Myocyte (in vitro differentiated cells): ENCODE measurements around the gene RFFL. TPM values are rescaled to one million over a fixed set of nuclear protein-coding genes. Genes with fewer than 3 reads are reported as not detected.
A peak's percentile ranks its signal among the peaks of the same experiment; 100 is the strongest.
"Not testable (repeated sequence)": the region's sequence is repeated elsewhere in the genome, so short reads cannot be mapped to it uniquely, and the experiment has no call there.

Experiments
- DNase-seq: peaks from one replicate; pipeline ENCODE4 v3.0.0-alpha.2; 2012; ENCODE audit warnings: low read depth
- polyA plus RNA-seq: library from polyadenylated mRNA; unstranded; fragments of >200 nt; gene quantifications from one replicate; pipeline ENCODE4 v1.2.1, GENCODE V29; 2012; ENCODE audit warnings: missing spikeins
- total RNA-seq: library from RNA; depleted of rRNA; stranded (reverse); fragments of >200 nt; gene quantifications from 2 replicates; pipeline ENCODE4 v1.2.3, GENCODE V29; 2014

The RFFL gene, protein sequence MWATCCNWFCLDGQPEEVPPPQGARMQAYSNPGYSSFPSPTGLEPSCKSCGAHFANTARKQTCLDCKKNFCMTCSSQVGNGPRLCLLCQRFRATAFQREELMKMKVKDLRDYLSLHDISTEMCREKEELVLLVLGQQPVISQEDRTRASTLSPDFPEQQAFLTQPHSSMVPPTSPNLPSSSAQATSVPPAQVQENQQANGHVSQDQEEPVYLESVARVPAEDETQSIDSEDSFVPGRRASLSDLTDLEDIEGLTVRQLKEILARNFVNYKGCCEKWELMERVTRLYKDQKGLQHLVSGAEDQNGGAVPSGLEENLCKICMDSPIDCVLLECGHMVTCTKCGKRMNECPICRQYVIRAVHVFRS
- total RNA-seq = 9.9 and 12.9 TPM in 2 replicates
- polyA plus RNA-seq = 8.2 TPM

DNA sequence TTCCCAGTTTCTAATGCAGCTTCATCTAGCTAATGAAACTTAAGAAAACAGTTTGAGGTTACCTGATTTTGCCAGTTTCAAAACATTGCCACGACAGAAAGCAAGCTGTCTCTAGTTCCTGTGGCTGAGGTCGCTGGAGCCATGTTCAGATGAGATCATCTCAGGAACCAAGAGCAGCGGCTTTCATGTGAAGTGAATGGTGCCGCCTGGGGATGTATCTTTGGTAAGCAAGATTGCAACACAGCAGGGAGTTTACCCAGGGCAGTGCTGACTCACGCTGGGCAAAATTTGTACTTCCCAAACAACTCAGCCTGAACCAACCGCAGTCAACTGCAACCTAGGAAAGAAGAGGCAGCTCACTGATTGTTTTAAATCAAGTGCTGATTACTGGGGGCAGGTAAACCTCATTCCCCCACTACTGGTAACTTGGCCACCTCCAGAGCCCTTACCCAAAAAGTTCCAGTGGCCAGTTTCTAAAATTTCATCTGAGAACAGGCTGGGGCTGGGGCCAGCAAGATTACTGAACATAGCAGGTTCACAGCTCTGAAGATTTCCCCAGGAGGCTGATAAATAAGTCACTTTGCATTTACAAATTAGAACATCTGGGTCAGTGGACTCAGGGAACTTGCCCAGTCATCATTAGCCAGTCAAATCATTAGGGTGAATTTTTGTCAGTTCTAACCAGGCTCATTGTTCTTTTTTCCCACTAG is at the start of gene RFFL:
Gene RFFL, minus strand, starts transcription at position 194 of the 710 bp plus-strand sequence. CDS start 37,154 bp downstream, outside the sequence.
- peak; percentile 97 for DNase-seq

DNA sequence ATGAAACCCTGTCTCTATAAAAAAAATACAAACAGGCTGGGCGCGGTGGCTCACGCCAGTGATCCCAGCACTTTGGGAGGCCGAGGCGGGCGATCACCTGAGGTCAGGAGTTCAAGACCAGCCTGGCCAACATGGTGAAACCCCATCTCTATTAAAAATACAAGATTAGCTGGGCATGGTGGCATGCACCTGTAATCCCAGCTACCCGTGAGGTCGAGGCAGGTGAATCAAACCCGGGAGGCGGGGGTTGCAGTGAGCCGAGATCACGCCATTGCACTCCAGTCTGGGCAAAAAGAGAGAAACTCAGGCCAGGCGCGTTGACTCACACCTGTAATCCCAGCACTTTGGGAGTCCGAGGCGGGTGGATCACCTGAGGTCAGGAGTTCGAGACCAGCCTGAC is 47.3 kb upstream of the RFFL start:
- DNase-seq = not testable (repeated sequence)

DNA sequence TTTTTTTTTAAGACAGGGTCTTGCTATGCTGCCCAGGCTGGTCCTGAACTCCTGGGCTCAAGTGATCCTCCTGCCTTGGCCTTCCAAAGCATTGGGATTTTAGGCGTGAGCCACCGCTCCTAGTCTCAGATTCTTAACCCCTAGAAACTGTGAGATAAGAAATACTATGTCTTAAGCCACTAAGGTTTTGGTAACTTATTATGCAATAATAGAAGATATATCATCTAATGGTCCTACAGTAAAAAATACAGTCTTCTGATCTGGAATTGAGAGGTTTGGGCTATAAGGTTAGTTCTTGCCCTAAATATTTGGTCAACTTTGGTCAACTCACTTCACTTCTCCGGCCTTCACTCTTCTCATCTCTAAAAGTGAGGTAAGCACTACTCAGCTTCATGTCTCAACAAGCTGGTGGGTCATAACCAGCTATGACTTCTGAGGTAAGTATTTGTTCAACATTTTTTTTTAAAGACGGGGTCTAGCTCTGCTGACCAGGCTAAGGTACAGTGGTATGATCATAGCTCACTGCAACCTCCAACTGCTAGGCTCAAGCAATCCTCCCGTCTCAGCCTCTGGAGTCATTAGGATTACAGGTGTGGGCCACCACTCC is 41.4 kb upstream of the RFFL start:
- no peak for DNase-seq

DNA sequence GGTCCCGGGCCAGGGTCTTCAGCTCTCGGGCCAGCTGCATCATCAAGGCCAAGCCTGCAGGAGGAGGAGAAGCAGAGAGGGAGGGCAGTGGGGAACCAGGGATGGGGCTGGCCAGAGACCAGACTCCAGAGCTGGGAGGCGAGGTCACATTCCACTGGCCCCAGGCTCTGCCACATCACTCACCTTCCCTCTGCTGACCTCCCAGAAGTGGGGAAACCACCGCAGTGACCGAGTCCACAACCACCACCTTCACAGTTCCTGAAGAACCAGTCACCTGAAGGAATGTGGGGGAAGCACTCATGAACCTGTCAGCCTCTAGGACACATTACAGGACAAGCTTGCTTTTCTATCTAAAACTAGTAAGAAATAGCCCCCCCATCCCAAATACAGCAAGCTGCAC is 39.8 kb upstream of the RFFL start:
- no peak for DNase-seq

DNA sequence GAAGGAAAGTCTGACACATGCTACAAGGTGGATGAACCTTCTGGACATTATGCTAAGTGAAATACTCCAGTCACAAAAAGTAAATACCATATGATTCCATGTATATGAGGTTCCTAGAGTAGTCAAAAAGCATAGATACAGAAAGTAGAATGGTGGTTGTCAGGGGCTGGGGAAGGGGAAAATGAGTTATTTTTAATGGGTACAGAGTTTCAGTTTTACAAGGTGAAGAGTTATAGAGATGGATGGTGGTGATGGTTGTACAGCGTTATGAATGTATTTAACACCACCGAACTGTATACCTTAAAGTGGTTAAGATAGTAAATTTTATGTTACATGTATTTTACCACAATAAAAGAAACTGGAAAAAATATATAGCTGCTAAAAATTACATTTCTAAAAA is 38.2 kb upstream of the RFFL start:
- no peak for DNase-seq

DNA sequence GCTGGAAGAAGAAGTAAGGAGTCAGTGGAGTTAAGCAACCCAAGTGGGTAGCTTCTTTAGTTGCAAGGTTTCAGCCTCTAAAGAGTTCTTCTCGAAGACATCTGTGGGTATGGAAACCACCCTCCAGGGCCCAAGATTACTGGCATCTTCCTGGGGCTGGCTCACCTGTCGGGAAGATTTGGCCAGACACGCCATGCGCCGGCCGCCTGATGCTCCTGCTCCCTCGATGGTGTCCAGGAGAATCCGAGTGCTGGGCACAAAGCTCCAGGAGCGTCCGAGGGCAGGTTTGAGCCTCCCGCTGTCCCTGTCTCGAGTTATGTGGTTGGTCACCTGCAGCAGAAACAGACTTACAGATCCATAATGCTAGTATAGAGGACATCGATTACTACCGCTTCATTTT is 37.5 kb upstream of the RFFL start:
- DNase-seq = no peak

DNA sequence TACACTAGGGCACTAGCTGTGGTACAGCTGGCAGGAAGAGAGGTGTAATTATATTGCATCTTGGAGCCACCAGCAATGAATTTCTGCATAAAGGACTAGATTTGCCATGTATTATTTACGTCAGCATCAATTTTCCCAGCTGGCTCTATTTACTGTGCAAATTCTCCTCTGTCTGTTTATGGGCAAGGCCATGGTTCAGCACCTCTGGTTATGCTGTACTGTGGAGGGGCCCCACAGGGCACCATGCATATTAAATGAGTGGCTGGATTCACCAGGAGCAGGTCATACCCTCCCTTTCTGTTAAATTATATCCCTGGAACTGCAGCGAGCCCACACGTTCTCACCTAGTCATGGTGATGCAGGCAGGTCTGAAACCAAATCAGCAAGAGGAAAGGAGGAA is 36.4 kb upstream of the RFFL start:
- no peak for DNase-seq

DNA sequence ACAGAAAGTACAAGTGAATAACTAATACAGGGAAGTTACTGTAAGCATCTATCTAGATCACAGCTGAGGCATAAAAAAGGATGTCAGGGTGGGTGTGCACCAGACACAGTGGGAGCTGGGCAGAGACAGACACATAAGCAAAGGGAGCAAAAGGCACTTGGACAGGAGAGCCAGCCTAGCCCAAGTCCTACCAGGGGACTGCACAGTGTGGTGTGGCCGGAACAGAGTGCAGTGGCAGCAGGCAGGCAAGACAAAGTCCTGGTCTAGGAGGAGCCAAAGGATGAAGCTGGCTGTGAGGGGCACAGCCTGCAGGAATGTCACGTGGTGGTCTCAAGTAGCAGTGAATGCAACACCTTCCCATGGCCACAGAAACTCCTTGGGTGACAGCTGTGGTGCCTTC is 34.3 kb upstream of the RFFL start:
- DNase-seq = peak; percentile 35

DNA sequence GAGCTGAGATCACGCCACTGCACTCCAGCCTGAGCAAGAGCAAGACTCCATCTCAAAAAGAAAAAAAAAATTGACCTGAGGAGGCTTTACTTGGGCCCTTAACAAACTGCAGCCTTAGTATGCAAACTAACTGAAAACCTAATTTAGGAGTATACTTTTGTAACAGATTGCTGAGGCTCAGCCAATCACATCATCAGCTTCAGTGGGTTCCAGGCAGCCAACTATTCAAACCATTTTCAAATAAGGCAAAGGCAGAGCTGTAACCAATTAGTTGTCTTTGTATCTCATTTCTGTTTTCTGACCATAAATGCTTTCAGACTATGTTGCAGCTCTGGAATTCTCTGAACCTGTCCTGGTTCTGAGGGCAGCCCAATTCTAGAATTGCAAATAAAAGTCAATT is 32.2 kb upstream of the RFFL start:
- no peak for DNase-seq

DNA sequence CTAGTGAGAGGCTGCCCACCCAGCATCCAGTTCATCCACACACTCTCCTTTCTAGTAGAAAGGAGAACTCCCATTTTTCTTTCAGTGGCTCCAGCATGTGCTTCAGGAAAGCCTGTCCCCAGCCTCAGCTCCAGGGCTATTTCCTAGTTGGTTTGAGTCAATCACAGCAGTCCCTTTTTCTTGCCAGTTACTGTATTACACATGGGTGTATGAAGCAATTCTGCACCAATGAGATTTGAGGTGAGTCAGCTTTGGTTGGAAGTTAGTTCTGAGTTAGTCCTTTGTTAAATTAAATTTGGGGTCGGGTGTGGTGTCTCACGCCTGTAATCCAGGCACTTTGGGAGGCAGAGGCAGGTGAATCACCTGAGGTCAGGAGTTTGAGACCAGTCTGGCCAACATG is 31.4 kb upstream of the RFFL start:
- peak; percentile 33 for DNase-seq

DNA sequence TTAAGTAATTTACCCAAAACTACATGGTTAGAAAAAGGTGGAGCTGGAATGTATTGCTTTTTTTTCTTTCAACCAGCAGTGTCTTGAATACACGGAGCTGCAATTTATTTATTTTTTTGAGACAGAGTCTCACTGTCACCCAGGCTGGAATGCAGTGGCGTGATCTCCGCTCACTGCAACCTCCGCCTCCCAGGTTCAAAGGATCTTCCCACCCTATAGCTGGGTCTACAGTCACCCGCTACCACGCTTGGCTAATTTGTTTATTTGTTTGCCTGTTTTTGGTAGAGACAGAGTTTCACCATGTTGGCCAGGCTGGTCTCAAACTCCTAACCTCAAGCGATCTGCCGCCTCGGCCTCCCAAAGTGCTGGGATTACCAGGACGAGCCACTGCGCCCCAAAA is 27.2 kb upstream of the RFFL start:
- not testable (repeated sequence) for DNase-seq

DNA sequence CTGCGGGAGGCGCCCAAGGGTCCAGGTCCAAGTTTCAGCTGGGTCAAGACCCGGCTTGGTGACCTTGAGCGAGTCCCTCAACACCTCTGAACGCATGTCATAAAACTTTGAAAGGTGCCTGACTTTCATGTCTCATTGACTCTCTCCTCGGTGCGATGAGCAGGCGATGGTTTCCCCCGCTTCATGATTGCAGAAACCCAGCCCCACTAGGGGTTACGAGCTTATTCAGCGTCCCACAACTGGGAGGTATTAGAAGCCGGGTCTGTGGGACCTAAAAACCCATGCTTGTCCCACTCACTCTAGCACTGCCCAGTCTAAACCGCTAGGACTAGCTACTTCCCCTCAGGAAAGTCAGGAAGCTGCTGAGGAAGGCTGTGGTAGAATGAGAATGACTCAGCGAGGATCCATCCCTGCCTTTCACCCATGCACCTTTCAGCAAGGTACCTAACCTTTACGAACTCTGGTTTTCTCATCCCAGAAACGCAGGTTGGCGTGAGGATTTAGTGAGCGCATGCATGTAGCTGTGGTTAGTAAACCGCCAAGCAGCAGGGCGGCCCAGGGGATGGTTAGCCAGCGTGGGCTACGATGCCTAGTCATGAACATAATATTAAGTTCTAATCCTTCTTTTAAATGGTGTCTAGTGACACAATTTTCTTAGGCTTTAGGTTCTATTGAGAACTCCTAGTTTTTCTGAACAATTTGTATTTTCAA is 26.2 kb upstream of the RFFL start:
- DNase-seq = no peak

DNA sequence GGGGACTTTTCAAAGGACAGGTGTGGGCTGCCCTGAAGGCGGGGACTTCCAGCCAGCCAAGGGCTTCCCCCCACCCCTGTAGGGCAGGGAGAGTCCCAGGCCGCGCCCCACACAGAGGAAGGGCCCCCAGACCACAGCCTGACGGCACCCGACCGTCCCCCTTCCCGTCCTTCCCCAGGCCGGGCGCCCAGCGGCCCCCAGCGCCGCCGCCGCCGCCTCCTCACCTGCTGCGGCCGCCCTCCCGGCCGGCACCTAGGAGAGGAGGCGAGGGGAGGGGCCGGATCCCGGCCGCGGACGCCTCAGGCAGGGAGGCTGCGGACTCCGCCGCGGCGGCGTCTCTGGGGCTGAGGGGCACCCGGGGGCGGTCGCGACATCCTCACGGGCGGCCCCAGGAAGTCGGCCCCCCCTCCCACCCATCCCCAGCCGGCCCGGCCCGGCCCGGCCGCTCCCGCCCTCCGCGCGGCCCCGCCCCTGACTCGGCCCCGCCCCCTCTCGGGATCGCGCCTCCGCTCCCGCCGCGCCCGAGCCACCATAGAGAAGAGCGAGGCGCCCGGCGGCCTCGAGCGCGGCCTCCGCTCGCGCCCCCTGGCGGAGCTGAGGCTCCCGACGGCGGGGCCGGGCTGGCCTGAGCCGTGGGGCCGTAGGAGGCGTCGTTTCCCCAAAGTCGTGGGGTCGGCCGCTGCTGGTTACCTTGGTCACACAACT is 25.5 kb upstream of the RFFL start:
- DNase-seq = peak; percentile 86

DNA sequence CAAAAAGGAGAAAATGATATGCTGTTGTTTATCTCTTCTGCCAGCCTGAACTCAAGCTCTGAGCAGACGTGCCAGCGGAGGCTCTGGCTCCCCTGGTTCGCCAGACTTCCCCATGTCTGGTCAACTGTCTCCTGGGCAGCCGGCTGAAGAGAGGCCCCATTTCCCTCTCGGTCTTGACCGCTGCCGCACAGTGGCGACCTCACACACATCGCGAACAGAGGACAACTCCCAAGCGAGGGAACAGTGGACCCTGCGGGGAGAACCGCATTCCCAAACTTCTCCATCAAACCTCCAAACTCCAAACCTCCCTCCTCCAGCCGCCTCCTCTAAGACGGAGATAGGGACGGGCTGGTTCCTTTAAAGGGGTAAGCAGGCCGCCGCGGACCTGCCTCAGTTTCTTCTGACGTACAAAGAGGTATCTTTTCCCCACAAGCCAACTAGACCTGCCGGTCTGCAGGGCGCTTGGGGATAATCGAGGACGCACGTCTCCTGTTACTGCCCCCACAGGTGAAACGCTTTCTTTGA is 24.9 kb upstream of the RFFL start:
- peak; percentile 80 for DNase-seq

DNA sequence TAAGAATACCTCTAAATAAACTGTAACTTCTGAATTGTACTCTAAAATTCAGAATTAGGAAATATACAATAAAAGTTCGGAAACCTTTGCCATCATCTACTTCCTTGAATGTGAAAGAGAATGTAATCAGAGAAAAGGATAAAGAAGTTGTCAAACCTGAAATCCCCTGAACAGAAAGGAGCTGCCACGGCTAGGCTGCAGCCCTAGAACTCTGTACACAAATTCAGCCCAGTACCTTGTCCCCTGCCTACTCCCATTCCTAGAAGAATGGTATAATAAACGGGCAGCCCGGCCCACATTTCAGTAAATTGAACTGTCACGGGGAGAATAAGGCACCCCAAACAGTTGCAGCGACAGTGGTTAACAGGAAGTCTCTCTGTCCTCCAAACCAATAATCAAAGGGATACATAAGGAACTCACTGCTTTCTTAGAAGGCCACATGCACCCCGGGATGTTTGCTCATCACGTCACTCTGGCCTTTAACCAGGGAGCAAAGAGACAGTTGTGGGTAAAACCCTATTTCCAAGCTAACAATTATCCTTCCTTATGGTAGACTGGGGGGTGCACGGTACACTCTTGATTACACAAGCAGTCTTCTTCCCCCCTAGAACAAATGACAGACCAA is 24.3 kb upstream of the RFFL start:
- DNase-seq = no peak

DNA sequence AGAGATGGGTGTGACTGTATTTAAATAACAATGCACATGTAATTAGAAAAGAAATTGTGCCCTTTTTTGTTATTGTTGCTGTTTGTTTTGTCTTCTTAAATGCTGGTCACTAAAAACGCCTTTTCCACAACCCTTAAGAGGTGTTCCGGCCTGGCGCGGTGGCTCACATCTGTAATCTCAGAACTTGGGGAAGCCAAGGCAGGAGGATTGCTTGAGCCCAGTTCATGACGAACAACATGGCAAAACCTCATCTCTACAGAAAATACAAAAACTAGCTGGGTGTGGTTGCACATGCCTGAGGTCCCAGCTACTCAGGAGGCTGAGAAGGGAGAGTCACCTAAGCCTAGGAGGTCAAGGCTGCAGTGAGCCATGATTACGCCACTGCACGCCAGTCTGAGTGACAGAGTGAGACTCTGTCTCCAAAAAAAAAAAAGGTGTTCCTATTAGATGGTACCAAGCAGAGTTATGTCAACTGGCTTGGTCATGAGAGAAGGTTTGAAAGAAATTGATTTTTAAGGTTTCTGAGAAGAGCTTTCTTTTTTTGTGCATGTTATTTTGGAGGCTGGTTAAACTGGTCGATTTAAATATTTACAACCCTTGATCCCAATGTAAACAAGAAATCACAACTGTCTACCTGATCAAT is 23.5 kb upstream of the RFFL start:
- DNase-seq = no peak

DNA sequence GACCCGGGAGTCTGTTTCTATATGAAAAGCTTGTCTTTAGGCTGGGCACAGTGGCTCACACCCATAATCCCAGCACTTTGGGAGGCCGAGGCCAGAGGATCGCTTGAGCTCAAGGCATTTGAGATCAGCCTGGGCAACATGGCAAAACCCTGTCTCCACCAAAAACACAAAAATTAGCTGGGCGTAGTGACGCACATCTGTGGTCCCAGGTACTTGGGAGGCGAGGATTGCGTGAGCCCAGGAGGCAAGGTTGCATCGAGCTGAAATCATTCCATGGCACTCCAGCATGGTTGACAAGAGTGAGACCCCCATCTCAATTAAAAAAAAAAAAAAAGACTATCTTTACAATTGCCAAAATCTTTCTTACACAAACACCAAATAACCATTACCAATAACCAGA is 22.7 kb upstream of the RFFL start:
- no peak for DNase-seq

DNA sequence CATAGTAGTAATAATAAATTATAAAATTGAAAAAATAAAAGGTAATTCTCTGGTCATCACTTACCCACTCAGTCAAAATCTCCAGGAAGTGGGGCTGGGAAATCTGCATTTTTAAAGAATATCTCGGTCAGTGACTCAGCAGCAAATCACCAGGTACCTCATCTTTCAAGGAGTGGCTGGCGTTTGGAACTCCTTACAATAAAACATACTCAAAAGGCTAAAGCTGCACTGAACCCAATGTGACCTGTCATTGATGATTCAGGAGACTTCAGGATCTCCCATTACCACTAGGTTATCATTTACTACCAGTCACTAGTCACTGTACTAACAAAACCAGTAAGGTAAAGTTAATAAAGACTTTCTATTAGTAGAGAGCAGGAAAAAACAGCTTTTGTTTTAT is 21.5 kb upstream of the RFFL start:
- DNase-seq = no peak

DNA sequence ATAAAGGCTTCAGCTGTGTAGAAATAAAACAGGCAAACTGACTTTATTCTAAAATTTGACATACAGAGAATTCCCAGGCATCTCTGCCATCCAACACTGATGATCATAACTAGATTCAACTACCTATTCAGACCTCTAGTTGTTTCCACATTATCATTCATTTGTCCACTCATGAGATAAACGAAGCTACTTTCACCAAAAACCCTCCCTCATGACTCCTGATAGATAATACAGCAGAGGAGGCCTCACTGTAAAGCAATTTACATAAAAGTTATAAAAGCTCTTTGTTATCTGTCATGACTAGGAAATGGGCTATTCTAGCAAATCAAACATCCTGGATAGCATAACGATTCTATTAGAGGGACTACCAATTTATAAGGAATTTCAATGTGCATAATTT is 19.6 kb upstream of the RFFL start:
- no peak for DNase-seq
